Mesodermal cell (in vitro differentiated cells): ENCODE data around the gene ADM.

Experiments
- H3K27ac ChIP-seq: 2 replicates; pipeline ENCODE4 v1.7.0; 2013; ENCODE audit warnings: mild to moderate bottlenecking, low read depth, low read length, moderate library complexity; ENCODE audit not compliant: severe bottlenecking
- H3K36me3 ChIP-seq: 2 replicates; pipeline ENCODE4 v1.7.1; 2013; ENCODE audit warnings: mild to moderate bottlenecking, low read length, moderate library complexity; ENCODE audit not compliant: control insufficient read depth, insufficient read depth
- H3K4me1 ChIP-seq: one replicate; pipeline ENCODE4 v1.7.1; 2013; ENCODE audit warnings: mild to moderate bottlenecking, low read length; ENCODE audit not compliant: insufficient read depth, control insufficient read depth, poor library complexity, severe bottlenecking
- H3K4me3 ChIP-seq: 2 replicates; pipeline ENCODE4 v1.7.0; 2013; ENCODE audit warnings: low read length, control low read depth, mild to moderate bottlenecking; ENCODE audit not compliant: insufficient read depth, poor library complexity, severe bottlenecking; ENCODE audit errors: extremely low read depth
- H3K9me3 ChIP-seq: 2 replicates; pipeline ENCODE4 v1.7.1; 2013; ENCODE audit warnings: mild to moderate bottlenecking, low read length, moderate library complexity; ENCODE audit not compliant: control insufficient read depth
- WGBS, 2 experiments: methylation state at CpG; one replicate each; pipeline ENCODE4 v1.1.5; 2013; ENCODE audit warnings: missing lambda C conversion rate in 2 of 2; ENCODE audit not compliant: insufficient coverage in 2 of 2; 5-methylcytosine and 5-hydroxymethylcytosine counted together

The ADM gene

GRCh38 chr11:10291801-10292638 lies 12.9 kb upstream of the ADM start:
- 88 to 92% methylated on average over 12 to 14 of the region's 17 CpGs for WGBS, 2 experiments
- no peaks in the 10 kb centered on the region for H3K9me3 ChIP-seq
- no peak overlapping the region for H3K4me3 ChIP-seq
- H3K36me3 ChIP-seq, result peaks cover 19% of the 10 kb centered on the region
- H3K27ac ChIP-seq, result no peak overlapping the region
- peaks cover 22% of the 10 kb centered on the region for H3K4me1 ChIP-seq

- peak within 1 kb of the TSS; percentile 70 for H3K4me3 ChIP-seq
- H3K9me3 ChIP-seq, result no peaks in the 10 kb centered on the region
- 0% methylated on average over 65 to 67 of the region's 81 CpGs for WGBS, 2 experiments
- H3K27ac ChIP-seq, result peak within 1 kb of the TSS; percentile 88
- H3K4me1 ChIP-seq, result peaks cover 17% of the 10 kb centered on the region
- peaks cover 15% of the 10 kb centered on the region for H3K36me3 ChIP-seq
Observed at GRCh38 chr11:10293423-10294289, 11.2 kb upstream of the ADM start, which contains the start of gene SBF2. TSS of gene SBF2 (minus strand) at chr11:10294219. CDS start at chr11:10294069, 150 bp downstream.

GRCh38 chr11:10294290-10294953 lies 10.5 kb upstream of the ADM start:
- WGBS, 2 experiments, result 0 to 1% methylated on average over 34 to 37 of the region's 45 CpGs
- H3K36me3 ChIP-seq, result peaks cover 14% of the 10 kb centered on the region
- peak overlapping the region; percentile 70 for H3K4me3 ChIP-seq
- H3K27ac ChIP-seq, result peak overlapping the region; percentile 88
- peaks cover 17% of the 10 kb centered on the region for H3K4me1 ChIP-seq
- no peaks in the 10 kb centered on the region for H3K9me3 ChIP-seq

- Histone ChIP-seq H3K27ac (no peak overlapping the region), H3K4me1 (peaks cover 17% of the 10 kb centered on the region), H3K36me3 (peaks cover 8% of the 10 kb centered on the region), H3K9me3 (no peaks in the 10 kb centered on the region), H3K4me3 (peak overlapping the region; percentile 70)
- 26 to 36% methylated on average over 2 to 5 of the region's 10 CpGs for WGBS, 2 experiments
Observed at GRCh38 chr11:10295064-10295901, 9.6 kb upstream of the ADM start.

- H3K9me3 ChIP-seq, result no peaks in the 10 kb centered on the region
- WGBS, 2 experiments, result 40 to 69% methylated on average over 1 to 2 of the region's 5 CpGs
- H3K4me1 ChIP-seq, result peaks cover 8% of the 10 kb centered on the region
- no peak overlapping the region for H3K4me3 ChIP-seq
- H3K27ac ChIP-seq, result no peak overlapping the region
- H3K36me3 ChIP-seq, result no peaks in the 10 kb centered on the region
Observed at GRCh38 chr11:10298342-10298741, 6.5 kb upstream of the ADM start.

- WGBS, 2 experiments, result 4 to 7% methylated on average over 5 of the region's 9 CpGs
- no peaks in the 10 kb centered on the region for H3K36me3 ChIP-seq
- H3K4me1 ChIP-seq, result peaks cover under 1% of the 10 kb centered on the region
- peak overlapping the region; percentile 54 for H3K4me3 ChIP-seq
- no peak overlapping the region for H3K27ac ChIP-seq
- H3K9me3 ChIP-seq, result no peaks in the 10 kb centered on the region
Observed at GRCh38 chr11:10301656-10302358, 3.1 kb upstream of the ADM start.

- Histone ChIP-seq H3K4me3 (peak overlapping the region; percentile 54), H3K9me3 (no peaks in the 10 kb centered on the region), H3K27ac (no peak overlapping the region), H3K4me1 (peaks cover 2% of the 10 kb centered on the region), H3K36me3 (no peaks in the 10 kb centered on the region)
- WGBS, 2 experiments, result 9 to 10% methylated on average over 9 to 10 of the region's 10 CpGs
Observed at GRCh38 chr11:10302359-10302743, 2.5 kb upstream of the ADM start.

GRCh38 chr11:10302744-10303557 lies 1.9 kb upstream of the ADM start:
- Histone ChIP-seq H3K27ac (no peak overlapping the region), H3K36me3 (no peaks in the 10 kb centered on the region), H3K4me3 (peak overlapping the region; percentile 54), H3K4me1 (peaks cover 2% of the 10 kb centered on the region), H3K9me3 (no peaks in the 10 kb centered on the region)
- WGBS, 2 experiments, result 0 to 1% methylated on average over 45 to 49 of the region's 56 CpGs
